Calu3 (cell line): ENCODE measurements around the gene SV2A. TPM values are rescaled to one million over a fixed set of nuclear protein-coding genes. Genes with fewer than 3 reads are reported as not detected.

ENCODE experiments used
- BruUV-seq: library from RNA; stranded (reverse); fragments of 400-500 nt; replicated peaks from 2 replicates; lab custom pipeline; 2021; lab: Mats Ljungman, UMichigan
- CTCF ChIA-PET: fragments of 300-600 bp; sonication (Branson Sonifier 250); formaldehyde crosslinking; loops from one replicate; lab custom pipeline; 2022; ENCODE audit warnings: antibody characterized with exemption; lab: Charles Lee
- DNase-seq: peaks from one replicate; pipeline ENCODE4 v3.0.0; 2022
- H3K27ac Mint-ChIP-seq: one replicate; pipeline ENCODE4 v1.8.0; 2022; ENCODE audit warnings: mixed read lengths; ENCODE audit not compliant: unreplicated experiment
- H3K27me3 Mint-ChIP-seq: one replicate; pipeline ENCODE4 v1.8.0; 2022; ENCODE audit warnings: mixed read lengths; ENCODE audit not compliant: unreplicated experiment
- H3K36me3 Mint-ChIP-seq: one replicate; pipeline ENCODE4 v1.8.0; 2022; ENCODE audit warnings: mild to moderate bottlenecking, moderate library complexity, mixed read lengths; ENCODE audit not compliant: insufficient read depth, unreplicated experiment
- H3K4me1 Mint-ChIP-seq: one replicate; pipeline ENCODE4 v1.8.0; 2022; ENCODE audit warnings: mild to moderate bottlenecking, low read depth, mixed read lengths; ENCODE audit not compliant: unreplicated experiment
- H3K4me3 Mint-ChIP-seq: one replicate; pipeline ENCODE4 v1.8.0; 2022; ENCODE audit warnings: mild to moderate bottlenecking, low read depth, moderate library complexity, mixed read lengths; ENCODE audit not compliant: unreplicated experiment
- H3K9me3 Mint-ChIP-seq: one replicate; pipeline ENCODE4 v1.8.0; 2022; ENCODE audit warnings: low read depth, mixed read lengths; ENCODE audit not compliant: unreplicated experiment
- intact Hi-C: fragments of 100-400 bp; cut with micrococcal nuclease; formaldehyde crosslinking; loops from one replicate; pipeline ENCODE4 v1.10.0; 2022; ENCODE audit not compliant: unreplicated experiment
- total RNA-seq: library from RNA; stranded (reverse); gene quantifications from 2 replicates; pipeline ENCODE4 v1.2.3, GENCODE V29; 2022
- TF ChIP-seq, protein P1 (sequence below): fragments of 200-600 bp; IDR thresholded peaks from one replicate; pipeline ENCODE4 v1.8.0; 2022; ENCODE audit warnings: antibody characterized with exemption; ENCODE audit not compliant: unreplicated experiment

SV2A gene
- total RNA-seq, 1 experiment from 2014 or later: 0.12 TPM

- TF ChIP-seq, protein P1, sequence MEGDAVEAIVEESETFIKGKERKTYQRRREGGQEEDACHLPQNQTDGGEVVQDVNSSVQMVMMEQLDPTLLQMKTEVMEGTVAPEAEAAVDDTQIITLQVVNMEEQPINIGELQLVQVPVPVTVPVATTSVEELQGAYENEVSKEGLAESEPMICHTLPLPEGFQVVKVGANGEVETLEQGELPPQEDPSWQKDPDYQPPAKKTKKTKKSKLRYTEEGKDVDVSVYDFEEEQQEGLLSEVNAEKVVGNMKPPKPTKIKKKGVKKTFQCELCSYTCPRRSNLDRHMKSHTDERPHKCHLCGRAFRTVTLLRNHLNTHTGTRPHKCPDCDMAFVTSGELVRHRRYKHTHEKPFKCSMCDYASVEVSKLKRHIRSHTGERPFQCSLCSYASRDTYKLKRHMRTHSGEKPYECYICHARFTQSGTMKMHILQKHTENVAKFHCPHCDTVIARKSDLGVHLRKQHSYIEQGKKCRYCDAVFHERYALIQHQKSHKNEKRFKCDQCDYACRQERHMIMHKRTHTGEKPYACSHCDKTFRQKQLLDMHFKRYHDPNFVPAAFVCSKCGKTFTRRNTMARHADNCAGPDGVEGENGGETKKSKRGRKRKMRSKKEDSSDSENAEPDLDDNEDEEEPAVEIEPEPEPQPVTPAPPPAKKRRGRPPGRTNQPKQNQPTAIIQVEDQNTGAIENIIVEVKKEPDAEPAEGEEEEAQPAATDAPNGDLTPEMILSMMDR: no peak
- no TSS peak for BruUV-seq
- intact Hi-C loops: no loop called here
- Mint-ChIP-seq H3K4me3 (no peak overlapping the region), H3K27ac (no peak overlapping the region), H3K4me1 (peaks cover 17% of the 10 kb centered on the region), H3K9me3 (no peaks in the 10 kb centered on the region), H3K27me3 (no peaks in the 10 kb centered on the region), H3K36me3 (peaks cover 16% of the 10 kb centered on the region)
- CTCF ChIA-PET: no interaction called here
- no peak for DNase-seq
Measured at GRCh38 chr1:149903836-149904491, 13.7 kb downstream of the SV2A start.

DNA sequence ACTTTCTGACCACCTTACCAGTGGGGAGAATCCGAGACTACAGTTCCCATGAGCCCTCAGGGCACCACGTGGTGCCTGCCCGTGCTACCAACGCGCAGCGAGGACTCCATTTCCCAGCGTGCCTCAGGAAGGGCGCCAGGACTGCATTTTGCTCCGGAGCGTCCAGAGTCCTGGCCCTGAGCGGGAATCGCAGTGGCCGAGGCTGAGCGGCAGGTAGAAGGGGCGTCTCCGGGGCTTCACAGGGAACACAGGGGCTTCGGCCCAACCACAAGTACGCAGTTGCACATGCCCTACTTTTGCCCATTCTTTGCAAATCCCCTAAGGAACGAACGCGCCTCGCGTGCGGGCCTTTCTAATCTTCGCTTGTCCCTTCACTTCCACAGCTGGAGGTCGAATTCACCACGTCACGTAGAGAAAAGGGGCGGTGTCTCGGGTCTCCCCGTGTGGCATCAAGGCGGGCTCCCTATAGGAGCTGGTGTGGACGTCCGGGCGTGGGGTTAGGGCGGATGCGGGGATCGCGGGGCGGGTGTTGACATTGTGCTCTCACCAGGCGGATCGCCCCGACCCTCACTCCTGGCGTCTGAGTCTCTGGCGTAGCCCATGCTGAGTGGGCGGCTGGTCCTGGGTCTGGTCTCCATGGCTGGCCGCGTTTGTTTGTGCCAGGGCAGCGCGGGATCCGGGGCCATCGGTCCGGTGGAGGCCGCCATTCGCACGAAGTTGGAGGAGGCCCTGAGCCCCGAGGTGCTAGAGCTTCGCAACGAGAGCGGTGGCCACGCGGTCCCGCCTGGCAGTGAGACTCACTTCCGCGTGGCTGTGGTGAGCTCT is 18.0 kb downstream of the SV2A start, which contains the start of gene BOLA1:
TSS of gene BOLA1 (plus strand) at position 109 of the 825 bp plus-strand sequence. CDS start at position 601, 492 bp downstream.
- H3K4me1 Mint-ChIP-seq: peaks cover 19% of the 10 kb centered on the region
- intact Hi-C loops: loop anchor here (10.0 kb wide), 1 partner anchor 285 kb away; no protein-coding TSS in a partner anchor
- H3K4me3 Mint-ChIP-seq: peak within 1 kb of the TSS; percentile 77
- no TSS peak for BruUV-seq
- H3K36me3 Mint-ChIP-seq: peaks cover 22% of the 10 kb centered on the region
- peak within 1 kb of the TSS; percentile 77 for H3K27ac Mint-ChIP-seq
- TF ChIP-seq, protein P1: no peak
- CTCF ChIA-PET: interaction anchor here (0.9 kb wide), 1 partner anchor 11 kb away, joined by 3 read pairs; a partner anchor contains a TSS
- no peaks in the 10 kb centered on the region for H3K9me3 Mint-ChIP-seq
- DNase-seq: peak; percentile 95
- H3K27me3 Mint-ChIP-seq: no peaks in the 10 kb centered on the region

- intact Hi-C loops: loop anchor here (10.0 kb wide), 1 partner anchor 288 kb away; no protein-coding TSS in a partner anchor
Measured at GRCh38 chr1:149896575-149896974, 21.1 kb downstream of the SV2A start.

GRCh38 chr1:149888999-149889289 is 28.7 kb downstream of the SV2A start:
- no TSS peak for BruUV-seq
- CTCF ChIA-PET: interaction anchor here (0.6 to 1.3 kb wide), 4 partner anchors 11 to 449 kb away, joined by 3 to 22 read pairs (median 3); partner anchors contain the start of gene BOLA1
- Mint-ChIP-seq H3K27me3 (no peaks in the 10 kb centered on the region), H3K4me1 (no peaks in the 10 kb centered on the region), H3K9me3 (no peaks in the 10 kb centered on the region), H3K36me3 (no peaks in the 10 kb centered on the region), H3K27ac (no peak overlapping the region), H3K4me3 (no peak overlapping the region)
- TF ChIP-seq, protein P1: no peak
- intact Hi-C loops: loop anchor here (2.0 kb wide), 1 partner anchor 48 kb away; the partner anchor contains the start of gene MTMR11
- DNase-seq: peak; percentile 14

More at GRCh38 chr1:149896575-149896974, 21.1 kb downstream of the SV2A start:
- Mint-ChIP-seq H3K9me3 (no peaks in the 10 kb centered on the region), H3K27ac (no peak overlapping the region), H3K27me3 (no peaks in the 10 kb centered on the region), H3K4me1 (peaks cover 19% of the 10 kb centered on the region), H3K4me3 (no peak overlapping the region), H3K36me3 (peaks cover 18% of the 10 kb centered on the region)
- CTCF ChIA-PET: no interaction called here
- no peak for DNase-seq
- TF ChIP-seq, protein P1: no peak
- no TSS peak for BruUV-seq
